Stimulated activated CD4-positive, alpha-beta T cell treated with anti-CD3 and anti-CD28 coated beads, Interleukin-1b, Interleukin-23, amount 100 ng/mL, for 48 hours (primary cell): Measurements from ENCODE around the gene CERS6.
"Not testable (repeated sequence)": the region's sequence is repeated elsewhere in the genome, so short reads cannot be mapped to it uniquely, and the experiment has no call there.

Experiments
- DNase-seq: peaks from one replicate; pipeline ENCODE4 v3.0.0-alpha.2; 2020

Gene CERS6

DNA sequence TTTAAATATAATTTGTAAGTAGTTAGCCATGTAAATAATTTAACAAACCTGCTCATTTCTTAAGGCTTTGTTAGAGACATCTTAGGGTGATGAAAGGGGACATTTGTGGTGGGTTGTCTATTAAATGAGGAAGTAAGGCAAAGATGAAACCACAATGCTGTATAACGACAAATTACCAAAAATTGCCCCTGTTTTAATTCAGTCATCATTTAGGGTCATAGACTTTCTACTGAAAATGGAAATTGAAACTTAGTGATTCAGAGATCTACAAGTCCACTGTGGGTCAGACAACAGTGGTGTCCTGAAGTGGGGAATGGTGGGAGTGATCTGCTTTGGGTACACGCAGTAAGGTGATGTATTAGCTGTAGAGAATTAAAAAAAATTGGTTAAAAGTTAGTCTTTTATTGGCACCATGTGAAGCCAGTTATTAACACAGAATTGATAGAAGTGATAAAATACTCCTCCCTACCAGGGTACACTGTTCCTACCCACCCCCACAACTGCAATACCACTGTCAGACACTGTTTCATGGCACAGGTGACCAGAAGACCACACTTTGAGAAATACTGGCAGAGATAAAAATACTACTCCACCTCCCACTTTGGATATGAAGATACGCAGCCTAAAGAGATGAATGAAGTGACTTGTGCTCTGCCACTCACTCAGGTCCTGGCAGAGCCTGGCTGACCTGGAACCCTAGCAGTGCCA, 13.4 kb downstream of the CERS6 start:
- no peak for DNase-seq

- no peak for DNase-seq
Observed at GRCh38 chr2:168470320-168471162, 14.5 kb downstream of the CERS6 start.

GRCh38 chr2:168471163-168471475, 15.0 kb downstream of the CERS6 start:
- no peak for DNase-seq

- DNase-seq: no peak
Observed at GRCh38 chr2:168475636-168476035, 19.6 kb downstream of the CERS6 start.

DNA sequence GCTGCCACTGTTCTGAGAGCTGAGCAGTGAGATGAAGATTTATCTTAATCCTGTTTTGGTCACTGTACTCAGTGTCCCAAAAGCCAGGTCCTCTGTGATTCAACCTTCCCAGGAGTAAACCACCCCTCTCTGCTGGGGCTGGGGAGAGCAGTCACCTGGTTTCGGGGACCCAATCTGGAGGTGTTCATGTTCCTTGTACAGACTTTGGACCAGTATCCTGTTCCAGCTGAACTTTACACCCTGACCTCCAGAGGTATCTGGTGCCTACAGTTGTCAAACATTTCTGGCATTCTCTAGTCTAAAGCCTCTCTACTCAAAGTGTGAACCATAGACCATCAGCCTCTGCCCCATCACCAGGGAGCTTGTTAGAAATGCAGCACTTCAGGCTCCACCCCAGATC, 22.1 kb downstream of the CERS6 start:
- no peak for DNase-seq

GRCh38 chr2:168480356-168480755, 24.3 kb downstream of the CERS6 start:
- DNase-seq: no peak

DNA sequence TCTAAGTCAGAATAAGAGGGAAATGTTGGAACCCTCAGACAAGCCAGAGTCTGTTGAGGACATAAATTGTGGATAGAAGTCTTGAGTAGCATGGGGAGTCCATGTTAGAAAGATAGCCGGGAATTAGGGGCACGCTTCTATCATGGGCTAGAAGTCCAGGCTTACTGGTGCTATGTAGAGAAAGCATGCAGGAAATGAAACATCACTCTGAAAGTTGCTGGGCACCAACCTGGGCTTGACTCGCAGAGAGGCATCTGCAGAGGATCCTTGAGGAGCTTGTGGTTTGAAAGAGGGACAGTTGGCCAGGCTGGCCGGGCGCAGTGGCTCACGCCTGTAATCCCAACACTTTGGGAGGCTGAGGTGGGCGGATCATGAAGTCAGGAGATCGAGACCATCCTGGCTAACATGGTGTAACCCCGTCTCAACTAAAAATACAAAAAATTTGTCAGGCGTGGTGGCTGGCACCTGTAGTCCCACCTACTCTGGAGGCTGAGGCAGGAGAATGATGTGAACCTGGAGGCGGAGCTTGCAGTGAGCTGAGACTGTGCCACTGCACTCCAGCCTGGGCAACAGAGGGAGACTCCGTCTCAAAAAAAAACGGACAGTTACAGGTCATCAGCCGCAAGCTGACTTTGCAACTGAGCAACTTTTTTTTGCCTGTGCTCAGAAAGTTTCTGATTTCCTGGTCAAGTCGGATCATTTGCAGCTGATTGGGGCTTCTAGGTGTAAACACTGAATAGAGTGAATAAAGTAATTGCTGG, 24.9 kb downstream of the CERS6 start:
- DNase-seq: no peak

DNA sequence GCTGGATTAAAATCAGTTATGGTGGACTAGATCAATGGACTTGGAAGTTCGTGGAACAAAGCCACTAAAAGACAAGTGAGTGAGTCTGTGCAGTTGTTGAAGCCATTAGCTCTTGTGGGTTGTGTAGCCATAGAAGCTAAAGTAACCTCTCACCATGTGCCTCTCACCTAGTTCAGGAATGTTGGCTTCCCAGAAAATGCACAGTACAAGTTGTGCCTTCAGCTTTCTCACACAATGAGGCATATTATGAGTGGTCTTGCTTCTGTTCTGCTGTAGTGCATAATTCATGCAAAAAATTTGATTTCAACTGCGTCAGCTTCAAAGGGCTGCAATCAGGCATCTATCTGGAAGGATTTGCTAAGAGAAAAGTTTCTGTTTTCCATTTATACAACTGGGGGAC, 26.2 kb downstream of the CERS6 start:
- no peak for DNase-seq

DNA sequence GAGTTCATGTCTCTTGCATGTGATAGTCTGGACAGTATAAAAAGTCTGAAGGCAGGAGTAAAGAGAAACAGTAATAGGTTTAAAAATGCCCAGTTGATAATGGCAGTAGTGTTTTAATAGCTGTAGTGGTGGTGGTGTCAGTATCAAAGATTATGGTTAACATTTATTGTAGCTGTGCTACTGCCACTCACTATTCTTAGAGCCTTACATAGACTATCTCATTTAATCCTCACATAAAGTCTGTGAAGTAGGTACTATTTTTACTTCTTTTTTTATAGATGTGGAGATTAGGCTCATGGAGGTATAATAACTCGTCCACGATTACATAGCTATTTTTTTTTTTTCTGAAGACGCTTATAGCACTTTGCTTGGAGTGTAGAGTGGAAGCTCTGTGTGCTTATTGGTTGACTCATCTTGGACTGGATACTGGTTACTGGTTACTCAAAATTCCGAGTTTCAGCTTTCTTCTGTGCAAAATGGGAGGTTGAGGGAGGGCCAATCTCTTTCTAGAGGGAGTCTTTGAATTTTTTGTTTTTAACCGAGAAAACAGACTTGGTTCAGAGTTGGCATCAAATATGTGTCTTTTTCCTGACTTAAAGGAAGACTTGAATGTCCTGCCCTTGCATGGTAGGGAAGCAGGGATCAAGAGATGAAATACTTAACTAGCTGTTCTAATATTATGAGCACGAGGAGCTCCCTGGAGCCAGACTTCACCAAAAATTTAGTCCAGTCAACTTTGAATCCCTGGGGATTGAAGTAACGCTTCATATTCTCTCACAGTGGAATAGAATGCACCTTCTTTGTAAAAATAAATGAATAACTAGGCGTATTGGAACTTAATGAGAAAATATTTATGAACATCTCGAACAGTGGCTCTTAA, 27.1 kb downstream of the CERS6 start:
- no peak for DNase-seq

DNA sequence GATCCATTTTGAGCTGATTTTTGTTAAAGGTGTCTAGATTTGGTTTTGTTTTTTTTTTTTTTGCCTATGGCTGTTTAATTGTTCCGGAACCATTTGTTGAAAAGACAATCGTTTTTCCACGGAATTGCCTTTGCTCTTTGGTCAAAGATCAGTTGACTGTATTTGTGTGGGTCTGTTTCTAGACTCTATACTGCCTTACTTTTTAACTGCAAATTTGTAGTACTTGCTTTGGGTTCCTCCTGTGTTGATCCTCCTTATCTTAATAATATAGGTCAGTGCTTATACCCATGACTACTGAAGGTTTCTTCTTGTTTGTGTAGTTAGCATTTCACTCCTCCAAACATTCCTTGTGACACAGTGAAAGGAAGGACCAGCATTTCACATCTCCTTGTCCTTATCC, 30.4 kb downstream of the CERS6 start:
- DNase-seq: no peak

DNA sequence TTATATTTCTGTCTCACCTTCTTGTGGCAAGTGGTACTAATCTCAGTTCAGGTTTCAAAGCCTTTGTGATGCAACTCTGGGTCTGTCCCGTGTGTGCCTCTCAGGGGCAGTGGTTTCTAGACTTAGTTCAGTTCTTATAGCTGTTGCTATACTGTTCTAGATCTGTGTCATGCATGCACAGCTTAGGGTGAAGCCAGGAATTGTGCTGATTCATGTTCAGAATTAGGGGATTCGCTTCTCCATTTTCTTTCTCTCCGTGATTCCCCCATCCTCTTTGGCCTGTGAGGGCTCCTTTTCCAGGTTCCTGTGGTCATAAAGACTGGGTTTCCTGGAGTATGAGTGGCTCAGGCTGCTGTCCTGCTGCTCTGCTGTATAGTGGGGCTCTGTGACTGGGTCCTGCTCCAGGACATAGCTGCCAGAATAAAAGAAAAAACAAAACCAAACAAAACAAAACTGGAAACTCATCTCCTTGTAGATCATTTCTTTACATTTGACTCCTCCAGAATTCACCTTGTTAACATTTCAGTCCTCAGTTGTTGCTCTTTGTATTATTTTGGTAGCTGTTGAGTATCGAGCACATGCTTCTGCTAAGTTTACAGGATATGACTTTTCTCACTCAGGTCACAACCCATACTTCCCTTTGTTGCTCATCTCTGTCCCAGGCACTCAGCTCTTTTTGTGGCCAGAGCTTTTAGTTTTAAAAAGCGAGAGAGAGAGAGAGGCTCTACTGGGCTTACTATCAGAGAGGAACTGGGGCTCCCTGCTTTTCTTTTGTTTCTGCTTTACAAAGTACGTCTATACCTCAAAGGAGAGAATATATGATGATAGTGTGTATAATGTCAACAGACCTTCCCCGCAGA, 34.2 kb downstream of the CERS6 start:
- DNase-seq: peak; percentile 75

- DNase-seq: peak; percentile 34
Observed at GRCh38 chr2:168490946-168491605, 35.0 kb downstream of the CERS6 start.

- not testable (repeated sequence) for DNase-seq
Observed at GRCh38 chr2:168491728-168492127, 35.7 kb downstream of the CERS6 start.

DNA sequence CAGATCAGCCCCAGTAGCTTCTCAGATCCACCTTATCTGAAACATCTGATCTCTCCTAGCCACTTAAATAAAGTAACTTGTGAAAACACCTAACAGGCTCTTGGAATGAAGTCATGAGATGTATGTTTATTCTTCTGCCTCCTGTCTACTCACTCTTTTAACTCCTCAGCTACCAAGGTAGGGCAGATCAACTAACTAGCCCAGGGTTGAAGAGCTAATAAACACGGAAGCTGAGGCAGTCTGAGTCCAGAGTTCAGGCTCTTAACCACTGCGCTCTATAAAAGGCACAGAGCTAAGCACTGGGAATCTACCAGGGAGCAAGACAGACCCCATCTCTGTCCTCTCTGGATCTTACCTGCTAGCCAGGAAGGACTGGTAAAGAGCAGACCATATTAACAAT, 37.1 kb downstream of the CERS6 start:
- not testable (repeated sequence) for DNase-seq

- DNase-seq: peak; percentile 20
Observed at GRCh38 chr2:168494190-168494711, 38.2 kb downstream of the CERS6 start.

DNA sequence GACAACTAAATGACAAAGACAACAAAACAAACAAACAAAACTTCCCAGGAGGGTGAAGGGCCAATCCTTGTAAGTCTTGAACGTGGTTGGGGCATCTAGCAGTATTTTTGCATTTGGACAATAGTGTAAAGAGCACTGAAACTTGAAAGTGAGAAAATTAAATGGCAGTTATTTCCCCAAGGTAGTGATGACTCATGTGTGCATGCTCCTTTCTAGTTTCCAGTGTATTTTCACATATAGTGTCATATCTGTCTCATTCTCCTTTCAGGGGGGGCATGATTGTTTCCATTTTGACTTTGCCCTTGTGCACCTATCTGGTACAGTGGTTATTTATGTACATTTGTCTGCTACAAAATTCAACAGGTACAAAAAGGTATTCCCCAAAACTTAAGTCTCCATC, 39.5 kb downstream of the CERS6 start:
- no peak for DNase-seq

DNA sequence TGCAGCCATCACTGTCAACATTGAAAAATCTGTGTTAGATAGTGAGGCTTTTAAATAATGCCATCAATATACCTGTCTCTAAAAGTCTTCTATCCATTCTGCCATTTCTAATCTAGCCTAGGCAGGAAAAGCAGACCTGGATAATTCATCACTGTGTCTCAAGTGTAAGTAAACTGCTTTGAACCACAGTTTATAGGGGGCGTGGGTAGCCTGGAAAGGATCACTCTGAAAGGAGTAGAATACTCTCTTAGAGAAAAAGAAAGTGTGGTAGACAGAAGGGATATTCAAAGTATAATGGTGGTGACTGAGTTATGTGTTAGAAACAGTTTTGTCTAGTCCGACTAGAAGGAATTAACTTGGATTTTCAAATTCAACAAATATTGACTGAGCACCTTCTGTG, 40.8 kb downstream of the CERS6 start:
- no peak for DNase-seq

DNA sequence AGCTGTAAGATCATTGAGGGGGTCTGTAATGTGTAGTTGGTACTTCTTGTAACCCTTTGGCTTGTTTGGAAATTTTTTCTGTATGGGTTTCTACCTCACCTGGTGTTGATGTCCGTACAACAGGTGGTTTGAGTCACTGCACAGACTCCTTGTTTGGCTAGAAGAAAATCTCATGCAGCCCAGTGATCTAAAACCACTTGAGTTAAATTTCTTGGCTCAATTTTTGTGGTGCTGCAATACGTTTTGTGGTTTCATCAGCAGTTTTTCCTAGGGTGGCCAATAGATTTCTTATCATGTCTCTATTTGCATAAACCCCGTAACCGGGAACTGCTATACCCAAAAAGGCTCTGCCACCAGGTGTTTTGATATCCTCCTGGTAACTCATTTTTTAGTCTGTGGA, 43.4 kb downstream of the CERS6 start:
- DNase-seq: no peak

- no peak for DNase-seq
Observed at GRCh38 chr2:168500516-168500915, 44.4 kb downstream of the CERS6 start.

GRCh38 chr2:168501466-168502065, 45.5 kb downstream of the CERS6 start:
- DNase-seq: no peak

DNA sequence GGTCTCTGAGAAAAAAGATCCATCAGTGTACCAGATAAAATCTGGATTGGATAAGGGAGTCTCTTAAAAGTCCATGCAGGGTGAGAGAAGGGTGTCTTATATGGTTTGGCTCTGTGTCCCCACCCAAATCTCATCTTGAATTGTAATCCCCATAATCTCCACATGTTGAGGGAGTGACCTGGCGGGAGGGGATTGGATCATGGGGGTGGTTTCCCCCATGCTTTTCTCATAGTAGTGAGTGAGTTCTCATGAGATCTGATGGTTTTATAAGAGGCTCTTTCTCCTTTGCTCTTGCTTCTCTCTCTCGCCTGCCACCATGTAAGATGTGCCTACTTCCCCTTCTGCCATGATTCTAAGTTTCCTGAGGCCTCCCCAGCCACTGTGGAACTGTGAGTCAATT, 46.8 kb downstream of the CERS6 start:
- DNase-seq: not testable (repeated sequence)
